ENCODE results near the gene RPL22.

The RPL22 gene

DNA sequence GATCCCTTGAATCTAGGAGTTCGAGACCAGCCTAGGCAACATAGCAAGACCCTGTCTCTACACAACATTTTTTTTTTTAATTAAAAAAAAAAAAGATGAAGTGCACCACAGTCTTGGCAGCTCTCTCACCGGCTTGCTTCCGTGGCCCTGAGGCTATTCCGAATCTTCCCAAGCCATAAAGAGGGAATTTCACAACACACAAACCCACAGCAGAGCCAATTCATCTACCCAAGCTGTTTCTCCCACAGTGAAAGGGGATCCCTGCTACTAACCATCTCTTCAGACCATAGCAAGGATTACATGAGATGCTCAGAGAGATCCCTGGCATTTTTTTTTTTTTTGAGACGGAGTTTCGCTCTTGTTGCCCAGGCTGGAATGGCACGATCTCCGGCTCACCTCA is 10.9 kb downstream of the RPL22 start:
- Histone ChIP-seq H3K9me3 (ENCODE audit: control insufficient read depth, low read depth, low read length) (no peaks in the 10 kb centered on the region), H3K27ac (ENCODE audit: low read length) (no peak overlapping the region), H3K36me3 (ENCODE audit: control insufficient read depth, low read depth, low read length) (peaks cover 70% of the 10 kb centered on the region), H3K4me1 (ENCODE audit: control insufficient read depth, low read depth, low read length) (peaks cover 5% of the 10 kb centered on the region), H3K9ac (ENCODE audit: low read length) (no peak overlapping the region), H3K4me3 (ENCODE audit: low read length) (no peak overlapping the region), H3K27me3 (ENCODE audit: control insufficient read depth, insufficient read depth, low read length) (no peaks in the 10 kb centered on the region)

GRCh38 chr1:6185635-6186382 is 13.6 kb downstream of the RPL22 start:
- Histone ChIP-seq H3K27ac (ENCODE audit: low read length) (no peak overlapping the region), H3K36me3 (ENCODE audit: control insufficient read depth, low read depth, low read length) (peaks cover 49% of the 10 kb centered on the region), H3K27me3 (ENCODE audit: control insufficient read depth, insufficient read depth, low read length) (peaks cover 23% of the 10 kb centered on the region), H3K4me3 (ENCODE audit: low read length) (no peak overlapping the region), H3K9ac (ENCODE audit: low read length) (no peak overlapping the region), H3K9me3 (ENCODE audit: control insufficient read depth, low read depth, low read length) (no peaks in the 10 kb centered on the region), H3K4me1 (ENCODE audit: control insufficient read depth, low read depth, low read length) (peaks cover 11% of the 10 kb centered on the region)

- H3K9me3 ChIP-seq (ENCODE audit: control insufficient read depth, low read depth, low read length): no peaks in the 10 kb centered on the region
- peaks cover 11% of the 10 kb centered on the region for H3K4me1 ChIP-seq (ENCODE audit: control insufficient read depth, low read depth, low read length)
- no peak overlapping the region for H3K4me3 ChIP-seq (ENCODE audit: low read length)
- H3K36me3 ChIP-seq (ENCODE audit: control insufficient read depth, low read depth, low read length): peaks cover 42% of the 10 kb centered on the region
- no peak overlapping the region for H3K27ac ChIP-seq (ENCODE audit: low read length)
- peaks cover 30% of the 10 kb centered on the region for H3K27me3 ChIP-seq (ENCODE audit: control insufficient read depth, insufficient read depth, low read length)
- no peak overlapping the region for H3K9ac ChIP-seq (ENCODE audit: low read length)
Measured at GRCh38 chr1:6185151-6185550, 14.2 kb downstream of the RPL22 start.

DNA sequence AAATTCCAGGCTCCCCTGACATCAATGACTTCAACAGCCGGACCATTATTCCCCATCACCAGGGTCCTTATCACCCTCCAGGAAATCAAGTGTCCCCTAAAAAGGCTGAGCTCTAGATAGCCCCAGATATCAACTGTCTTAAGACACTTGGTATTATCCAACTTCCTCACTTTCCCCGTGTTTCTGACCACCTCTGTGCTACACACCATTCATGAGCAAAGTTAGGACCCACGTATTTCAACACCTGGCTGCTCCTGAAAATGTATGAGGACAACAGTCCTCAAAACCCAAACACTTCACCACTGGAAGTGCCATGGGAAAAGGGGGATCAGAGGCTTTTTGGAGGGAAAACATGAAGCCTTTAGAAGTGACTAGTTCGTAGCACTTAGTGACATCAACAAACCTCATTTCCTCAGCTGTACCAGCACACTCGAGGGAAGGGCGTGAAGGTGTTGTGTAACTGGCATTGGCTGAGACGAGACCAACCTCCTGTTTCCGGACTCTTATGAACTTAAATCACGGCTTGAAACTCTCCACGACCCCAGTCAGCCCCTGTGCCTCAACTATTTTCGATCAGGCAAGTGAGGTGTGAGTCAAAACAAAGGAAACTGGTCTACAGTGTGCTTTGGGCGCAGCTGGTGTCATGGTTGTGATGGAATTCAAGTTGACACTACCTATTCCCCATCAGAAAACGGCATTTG is 15.2 kb downstream of the RPL22 start:
- Histone ChIP-seq H3K4me3 (ENCODE audit: low read length) (no peak overlapping the region), H3K9me3 (ENCODE audit: control insufficient read depth, low read depth, low read length) (no peaks in the 10 kb centered on the region), H3K4me1 (ENCODE audit: control insufficient read depth, low read depth, low read length) (peaks cover 11% of the 10 kb centered on the region), H3K36me3 (ENCODE audit: control insufficient read depth, low read depth, low read length) (peaks cover 37% of the 10 kb centered on the region), H3K27ac (ENCODE audit: low read length) (no peak overlapping the region), H3K9ac (ENCODE audit: low read length) (no peak overlapping the region), H3K27me3 (ENCODE audit: control insufficient read depth, insufficient read depth, low read length) (peaks cover 32% of the 10 kb centered on the region)

DNA sequence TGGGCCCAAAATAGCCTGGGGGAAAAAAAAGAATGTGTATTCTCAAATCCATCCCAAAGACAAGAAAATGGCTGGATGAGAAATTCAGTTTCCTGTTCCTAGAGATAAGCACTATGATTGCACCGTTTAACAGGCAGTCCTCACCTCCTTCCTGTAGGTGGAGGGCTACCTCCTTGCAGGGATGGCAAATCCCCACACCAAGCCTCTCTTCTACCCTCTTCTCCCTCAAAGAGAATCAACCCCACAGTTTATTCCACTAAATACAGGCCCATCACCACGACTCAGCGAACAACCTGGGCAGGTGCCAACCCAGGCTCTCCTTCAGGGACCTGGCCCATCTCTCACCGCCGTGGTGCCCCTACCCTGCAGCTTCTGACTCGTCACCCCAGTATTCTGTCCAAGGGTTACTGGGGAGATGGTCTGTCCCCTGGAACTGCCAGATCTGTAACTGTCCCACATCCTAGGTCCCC is 15.8 kb downstream of the RPL22 start:
- peaks cover 39% of the 10 kb centered on the region for H3K27me3 ChIP-seq (ENCODE audit: control insufficient read depth, insufficient read depth, low read length)
- H3K9me3 ChIP-seq (ENCODE audit: control insufficient read depth, low read depth, low read length): no peaks in the 10 kb centered on the region
- no peak overlapping the region for H3K9ac ChIP-seq (ENCODE audit: low read length)
- H3K36me3 ChIP-seq (ENCODE audit: control insufficient read depth, low read depth, low read length): peaks cover 30% of the 10 kb centered on the region
- no peak overlapping the region for H3K27ac ChIP-seq (ENCODE audit: low read length)
- peaks cover 11% of the 10 kb centered on the region for H3K4me1 ChIP-seq (ENCODE audit: control insufficient read depth, low read depth, low read length)
- H3K4me3 ChIP-seq (ENCODE audit: low read length): no peak overlapping the region

- Histone ChIP-seq H3K27me3 (ENCODE audit: control insufficient read depth, insufficient read depth, low read length) (peaks cover 61% of the 10 kb centered on the region), H3K9me3 (ENCODE audit: control insufficient read depth, low read depth, low read length) (no peaks in the 10 kb centered on the region)
Measured at GRCh38 chr1:6181347-6181770, 18.0 kb downstream of the RPL22 start.

DNA sequence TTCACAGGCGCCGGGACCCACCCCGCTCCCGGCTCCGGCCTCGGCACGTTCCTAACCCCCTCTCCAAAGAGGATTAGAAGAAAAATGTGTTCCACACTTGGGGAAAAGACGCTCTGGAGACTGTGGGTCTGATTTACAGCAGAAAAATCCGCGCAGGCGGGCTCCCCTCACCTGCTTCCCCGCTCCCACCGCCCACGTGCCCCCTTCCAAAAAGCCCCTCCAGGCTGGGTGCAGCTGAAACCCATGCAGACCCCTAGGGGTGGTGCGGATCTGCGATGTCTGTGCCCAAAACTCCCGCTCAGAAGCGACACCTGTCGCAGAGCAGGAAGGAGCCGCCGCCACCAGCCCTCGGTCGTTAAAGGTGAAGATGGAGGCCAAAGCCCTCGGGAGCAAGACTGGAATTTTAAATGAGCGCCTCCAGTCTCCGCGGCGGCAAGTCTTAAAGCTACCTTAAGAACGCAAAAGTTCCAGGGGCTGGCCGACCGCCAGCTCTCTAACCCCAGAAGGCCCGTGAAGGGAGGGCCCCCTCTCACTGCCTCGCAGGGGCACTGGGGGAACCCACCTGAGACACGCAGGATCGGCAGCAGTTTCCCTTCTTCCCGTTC is 18.6 kb downstream of the RPL22 start:
- Histone ChIP-seq H3K9ac (ENCODE audit: low read length) (no peak overlapping the region), H3K4me1 (ENCODE audit: control insufficient read depth, low read depth, low read length) (peaks cover 11% of the 10 kb centered on the region), H3K9me3 (ENCODE audit: control insufficient read depth, low read depth, low read length) (no peaks in the 10 kb centered on the region), H3K27ac (ENCODE audit: low read length) (no peak overlapping the region), H3K36me3 (ENCODE audit: control insufficient read depth, low read depth, low read length) (peaks cover 14% of the 10 kb centered on the region), H3K4me3 (ENCODE audit: low read length) (peak overlapping the region; percentile 17), H3K27me3 (ENCODE audit: control insufficient read depth, insufficient read depth, low read length) (peaks cover 65% of the 10 kb centered on the region)

More at GRCh38 chr1:6181347-6181770, 18.0 kb downstream of the RPL22 start:
- Histone ChIP-seq H3K4me3 (ENCODE audit: low read length) (no peak overlapping the region), H3K36me3 (ENCODE audit: control insufficient read depth, low read depth, low read length) (peaks cover 17% of the 10 kb centered on the region), H3K9ac (ENCODE audit: low read length) (no peak overlapping the region), H3K4me1 (ENCODE audit: control insufficient read depth, low read depth, low read length) (peaks cover 11% of the 10 kb centered on the region), H3K27ac (ENCODE audit: low read length) (no peak overlapping the region)

DNA sequence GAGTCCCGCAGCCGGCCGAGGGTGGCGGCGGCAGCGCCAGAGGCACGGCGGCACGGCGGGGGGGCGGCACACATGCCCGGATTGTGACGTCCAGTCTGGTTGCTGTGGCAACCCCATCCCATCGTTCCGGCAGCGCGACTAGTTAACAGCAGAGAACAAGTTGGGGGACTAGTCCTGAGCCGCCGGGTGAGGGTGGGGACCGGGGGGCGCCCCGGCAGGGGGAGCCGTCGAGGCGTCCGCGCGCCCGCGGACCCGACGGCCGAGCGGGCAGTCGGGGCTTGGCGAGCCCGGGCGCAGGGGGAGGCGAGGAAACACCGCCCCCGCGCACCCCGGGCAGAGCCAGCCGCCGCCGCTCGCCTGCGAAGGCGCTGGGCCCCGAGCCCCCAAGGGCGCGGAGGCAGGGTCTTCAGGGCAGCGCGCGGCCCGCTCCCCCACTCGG is 19.1 kb downstream of the RPL22 start, which contains the start of gene CHD5:
TSS of gene CHD5 (minus strand) at position 54 of the 439 bp plus-strand sequence. CDS start 298 bp downstream, outside the sequence.
- H3K36me3 ChIP-seq (ENCODE audit: control insufficient read depth, low read depth, low read length): peaks cover 8% of the 10 kb centered on the region
- peaks cover 65% of the 10 kb centered on the region for H3K27me3 ChIP-seq (ENCODE audit: control insufficient read depth, insufficient read depth, low read length)
- peaks cover 7% of the 10 kb centered on the region for H3K4me1 ChIP-seq (ENCODE audit: control insufficient read depth, low read depth, low read length)
- no peak within 1 kb of the TSS for H3K27ac ChIP-seq (ENCODE audit: low read length)
- H3K4me3 ChIP-seq (ENCODE audit: low read length): peak within 1 kb of the TSS; percentile 17
- H3K9ac ChIP-seq (ENCODE audit: low read length): no peak within 1 kb of the TSS
- H3K9me3 ChIP-seq (ENCODE audit: control insufficient read depth, low read depth, low read length): no peaks in the 10 kb centered on the region

GRCh38 chr1:6179564-6180175 is 19.7 kb downstream of the RPL22 start:
- H3K9me3 ChIP-seq (ENCODE audit: control insufficient read depth, low read depth, low read length): no peaks in the 10 kb centered on the region
- H3K27ac ChIP-seq (ENCODE audit: low read length): no peak overlapping the region
- peaks cover 2% of the 10 kb centered on the region for H3K36me3 ChIP-seq (ENCODE audit: control insufficient read depth, low read depth, low read length)
- H3K9ac ChIP-seq (ENCODE audit: low read length): no peak overlapping the region
- peaks cover 6% of the 10 kb centered on the region for H3K4me1 ChIP-seq (ENCODE audit: control insufficient read depth, low read depth, low read length)
- H3K27me3 ChIP-seq (ENCODE audit: control insufficient read depth, insufficient read depth, low read length): peaks cover 65% of the 10 kb centered on the region
- no peak overlapping the region for H3K4me3 ChIP-seq (ENCODE audit: low read length)

DNA sequence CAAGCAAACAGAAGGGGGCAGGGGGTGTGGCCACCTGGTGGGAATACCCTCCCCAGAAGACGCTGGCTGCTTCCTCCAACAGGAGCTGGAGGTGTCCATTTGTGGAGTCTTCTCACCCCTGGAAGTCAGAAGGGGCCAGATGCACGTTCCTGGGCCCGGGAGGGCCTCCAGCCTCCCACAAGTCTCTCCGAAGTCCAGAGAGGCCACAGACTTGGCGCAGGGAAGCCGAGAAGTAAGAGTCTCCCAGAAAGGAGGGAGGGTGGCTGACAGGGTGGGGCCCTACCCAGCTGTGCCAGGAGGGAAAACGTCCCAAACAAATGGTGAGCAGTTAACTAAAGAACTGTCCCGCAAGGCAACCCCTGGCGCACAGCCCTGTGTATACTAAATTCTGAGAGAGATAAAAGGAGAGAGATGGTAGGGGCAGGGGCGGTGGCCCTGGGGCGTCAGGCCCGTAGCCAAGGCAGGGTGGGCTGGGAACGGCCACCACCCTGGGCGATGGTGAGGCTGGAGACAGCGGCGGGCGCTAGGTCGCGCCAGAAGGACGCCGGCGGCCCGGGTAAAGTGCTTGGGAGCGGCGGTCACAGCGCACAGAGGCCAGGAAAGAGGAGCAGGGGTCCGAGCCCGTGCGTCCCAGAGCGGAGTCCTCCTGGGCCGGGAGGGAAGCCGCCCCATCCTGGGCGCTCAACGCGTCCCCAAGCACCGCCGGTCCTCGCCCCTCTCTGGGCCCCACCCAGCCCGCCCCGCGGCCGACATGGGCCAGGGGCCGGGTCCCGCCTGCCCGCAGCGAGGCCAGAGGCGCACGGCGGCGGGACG is 20.4 kb downstream of the RPL22 start:
- Histone ChIP-seq H3K4me3 (ENCODE audit: low read length) (no peak overlapping the region), H3K36me3 (ENCODE audit: control insufficient read depth, low read depth, low read length) (no peaks in the 10 kb centered on the region), H3K4me1 (ENCODE audit: control insufficient read depth, low read depth, low read length) (peaks cover 6% of the 10 kb centered on the region), H3K9ac (ENCODE audit: low read length) (no peak overlapping the region), H3K27me3 (ENCODE audit: control insufficient read depth, insufficient read depth, low read length) (peaks cover 65% of the 10 kb centered on the region), H3K9me3 (ENCODE audit: control insufficient read depth, low read depth, low read length) (no peaks in the 10 kb centered on the region), H3K27ac (ENCODE audit: low read length) (no peak overlapping the region)

Data from iPS-18a (cell line).